PC-3 (cell line): ENCODE data around the gene PCNP. TPM values are rescaled to one million over a fixed set of nuclear protein-coding genes. Genes with fewer than 3 reads are reported as not detected.
A peak's percentile ranks its signal among the peaks of the same experiment; 100 is the strongest.
"Not testable (repeated sequence)": the region's sequence is repeated elsewhere in the genome, so short reads cannot be mapped to it uniquely, and the experiment has no call there.

Source experiments
- ATAC-seq: fragments of 200-7000 bp; cut with Tn5 transposase; 2 replicates; pipeline ENCODE4 v1.9.1; 2020; ENCODE audit warnings: mild to moderate bottlenecking, moderate library complexity
- BruUV-seq: library from RNA; stranded (reverse); fragments of 400-500 nt; replicated peaks from 2 replicates; lab custom pipeline; 2021; lab: Mats Ljungman, UMichigan
- CTCF ChIA-PET: fragments of 300-600 bp; sonication (Branson Sonifier 250); formaldehyde crosslinking; loops from one replicate; lab custom pipeline; 2022; ENCODE audit warnings: antibody characterized with exemption; lab: Charles Lee
- POLR2A ChIA-PET: fragments of 300-600 bp; sonication (Branson Sonifier 250); formaldehyde crosslinking; loops from one replicate; lab custom pipeline; 2022; ENCODE audit warnings: antibody characterized with exemption; ENCODE audit not compliant: unreplicated experiment; lab: Charles Lee
- DNase-seq: peaks from one replicate; pipeline ENCODE4 v3.0.0-alpha.2; 2015
- H2AFZ ChIP-seq: fragments of 300-600 bp; sonication (generic); 2 replicates; pipeline ENCODE4 v1.6.0; 2016; ENCODE audit warnings: antibody characterized with exemption, low read length
- H3F3A ChIP-seq: fragments of 300-600 bp; sonication (generic); one replicate; pipeline ENCODE4 v1.6.0; 2017; ENCODE audit warnings: antibody characterized with exemption, low read length, control low read depth, mild to moderate bottlenecking; ENCODE audit not compliant: unreplicated experiment
- H3K27ac ChIP-seq: fragments of 300-600 bp; sonication (generic); 2 replicates; pipeline ENCODE4 v1.5.1; 2016; ENCODE audit warnings: mild to moderate bottlenecking, low read length
- H3K27me3 ChIP-seq: fragments of 300-600 bp; sonication (generic); 2 replicates; pipeline ENCODE4 v1.6.1; 2016; ENCODE audit warnings: low read length, mixed read lengths
- H3K36me3 ChIP-seq: fragments of 300-600 bp; sonication (generic); 2 replicates; pipeline ENCODE4 v1.6.1; 2016; ENCODE audit warnings: low read depth, mixed run types, low read length, mixed read lengths
- H3K4me1 ChIP-seq: fragments of 300-600 bp; sonication (generic); 2 replicates; pipeline ENCODE4 v1.5.1; 2016; ENCODE audit warnings: low read length; ENCODE audit not compliant: insufficient read depth
- H3K4me2 ChIP-seq: fragments of 300-600 bp; sonication (generic); 2 replicates; pipeline ENCODE4 v1.6.0; 2016; ENCODE audit warnings: low read length
- H3K4me3 ChIP-seq: fragments of 300-600 bp; sonication (generic); 2 replicates; pipeline ENCODE4 v1.5.1; 2016; ENCODE audit warnings: mild to moderate bottlenecking, low read length, mixed read lengths
- H3K79me2 ChIP-seq: fragments of 300-600 bp; sonication (generic); 2 replicates; pipeline ENCODE4 v1.6.1; 2017; ENCODE audit warnings: low read length, mixed read lengths
- H3K9ac ChIP-seq: fragments of 300-600 bp; sonication (generic); 2 replicates; pipeline ENCODE4 v1.6.0; 2016; ENCODE audit warnings: mild to moderate bottlenecking, low read length
- H3K9me2 ChIP-seq: fragments of 300-600 bp; sonication (generic); replicated peaks from 2 replicates; pipeline ENCODE4 v1.6.1; 2016; ENCODE audit warnings: mixed run types, low read length, mixed read lengths
- H3K9me3 ChIP-seq: fragments of 300-600 bp; sonication (generic); 2 replicates; pipeline ENCODE4 v1.6.1; 2016; ENCODE audit warnings: low read length, mixed read lengths
- H4K20me1 ChIP-seq: fragments of 300-600 bp; sonication (generic); 2 replicates; pipeline ENCODE4 v1.6.1; 2016; ENCODE audit warnings: low read length, mixed read lengths
- CTCF ChIP-seq: fragments of 300-600 bp; sonication (generic); conservative IDR thresholded peaks from 2 replicates; pipeline ENCODE4 v1.5.1; 2017; ENCODE audit warnings: antibody characterized with exemption, low read depth, mild to moderate bottlenecking, low read length
- EZH2 ChIP-seq: fragments of 300-600 bp; sonication (generic); IDR thresholded peaks from one replicate; pipeline ENCODE4 v1.6.1; 2017; ENCODE audit warnings: antibody characterized with exemption, mild to moderate bottlenecking, low read length; ENCODE audit not compliant: unreplicated experiment
- EZH2phosphoT487 ChIP-seq: fragments of 300-600 bp; sonication (generic); IDR thresholded peaks from 2 replicates; pipeline ENCODE4 v1.6.1; 2018; ENCODE audit warnings: mild to moderate bottlenecking, antibody characterized with exemption, low read length, borderline replicate concordance
- intact Hi-C: fragments of 100-400 bp; cut with micrococcal nuclease; formaldehyde crosslinking; loops from 2 replicates; pipeline ENCODE4 v1.9.0; 2023
- total RNA-seq: library from RNA; depleted of rRNA; stranded (reverse); fragments of >200 nt; gene quantifications from 2 replicates; pipeline ENCODE4 v1.2.3, GENCODE V29; 2014

Gene PCNP
- total RNA-seq, 1 experiment from 2014 or later: 71.1 TPM

- POLR2A ChIA-PET: interaction anchor here (0.6 kb wide), 1 partner anchor 17 kb away, joined by 10 read pairs; no protein-coding TSS in a partner anchor
- Histone ChIP-seq H3K9me2 (no peaks in the 10 kb centered on the region), H3F3A (no peaks in the 10 kb centered on the region), H4K20me1 (no peaks in the 10 kb centered on the region), H3K27ac (no peak overlapping the region), H3K36me3 (no peaks in the 10 kb centered on the region), H3K27me3 (no peaks in the 10 kb centered on the region), H2AFZ (no peak overlapping the region), H3K79me2 (no peaks in the 10 kb centered on the region), H3K9me3 (no peaks in the 10 kb centered on the region), H3K4me2 (no peak overlapping the region), H3K9ac (no peak overlapping the region), H3K4me1 (peaks cover 2% of the 10 kb centered on the region), H3K4me3 (no peak overlapping the region)
- TF ChIP-seq EZH2: no peak
- no peak for TF ChIP-seq EZH2phosphoT487
- TF ChIP-seq CTCF: peak; percentile 26; the same call in 1 of the 2 replicates
- CTCF ChIA-PET: no interaction called here
- DNase-seq: peak; percentile 21
- no TSS peak for BruUV-seq
- peak; percentile 37 for ATAC-seq
- intact Hi-C loops: loop anchor here (10.0 kb wide), 1 partner anchor 224 kb away; no protein-coding TSS in a partner anchor
Observed at GRCh38 chr3:101638261-101638745, 64.3 kb downstream of the PCNP start.

GRCh38 chr3:101639280-101639963 is 65.4 kb downstream of the PCNP start:
- intact Hi-C loops: loop anchor here (10.0 kb wide), 1 partner anchor 225 kb away; no protein-coding TSS in a partner anchor
- Histone ChIP-seq H3K9ac (no peak overlapping the region), H3F3A (no peaks in the 10 kb centered on the region), H4K20me1 (no peaks in the 10 kb centered on the region), H2AFZ (no peak overlapping the region), H3K9me2 (no peaks in the 10 kb centered on the region), H3K36me3 (no peaks in the 10 kb centered on the region), H3K79me2 (no peaks in the 10 kb centered on the region), H3K4me2 (no peak overlapping the region), H3K27ac (no peak overlapping the region), H3K4me3 (no peak overlapping the region), H3K4me1 (peaks cover 13% of the 10 kb centered on the region), H3K9me3 (no peaks in the 10 kb centered on the region), H3K27me3 (no peaks in the 10 kb centered on the region)
- no TSS peak for BruUV-seq
- TF ChIP-seq EZH2phosphoT487 (no peak), EZH2 (no peak), CTCF (no peak)
- POLR2A ChIA-PET: interaction anchor here (0.7 kb wide), 1 partner anchor 1253 kb away, joined by 3 read pairs; no protein-coding TSS in a partner anchor
- no peak for DNase-seq
- CTCF ChIA-PET: no interaction called here
- ATAC-seq: no peak

- BruUV-seq: no TSS peak
- no peak for ATAC-seq
- no peaks in the 10 kb centered on the region for H4K20me1 ChIP-seq
- H3K9ac ChIP-seq: no peak overlapping the region
- no peak overlapping the region for H3K4me3 ChIP-seq
- no peaks in the 10 kb centered on the region for H3K36me3 ChIP-seq
- H3K4me1 ChIP-seq: peaks cover 17% of the 10 kb centered on the region
- no peak overlapping the region for H3K27ac ChIP-seq
- H3K9me3 ChIP-seq: no peaks in the 10 kb centered on the region
- ChIA-PET CTCF (no interaction called here), POLR2A (no interaction called here)
- intact Hi-C loops: no loop called here
- TF ChIP-seq CTCF (no peak), EZH2phosphoT487 (no peak), EZH2 (no peak)
- no peaks in the 10 kb centered on the region for H3K27me3 ChIP-seq
- H3K79me2 ChIP-seq: no peaks in the 10 kb centered on the region
- DNase-seq: no peak
- no peaks in the 10 kb centered on the region for H3F3A ChIP-seq
- H3K4me2 ChIP-seq: no peak overlapping the region
- no peak overlapping the region for H2AFZ ChIP-seq
- no peaks in the 10 kb centered on the region for H3K9me2 ChIP-seq
Observed at GRCh38 chr3:101640256-101640655, 66.3 kb downstream of the PCNP start.

- H3K9me2 ChIP-seq, intact Hi-C loops, H3K9ac ChIP-seq, H3K79me2 ChIP-seq, POLR2A ChIA-PET, H3K36me3 ChIP-seq, H3K4me3 ChIP-seq, H2AFZ ChIP-seq, ATAC-seq, H3K9me3 ChIP-seq, DNase-seq, H4K20me1 ChIP-seq, H3F3A ChIP-seq, H3K4me2 ChIP-seq, H3K27ac ChIP-seq, BruUV-seq, H3K27me3 ChIP-seq, CTCF ChIA-PET: not testable (repeated sequence)
- H3K4me1 ChIP-seq: peaks cover 20% of the 10 kb centered on the region
Observed at GRCh38 chr3:101641397-101642115, 67.6 kb downstream of the PCNP start.
